GM23338 (cell line): ENCODE measurements around the gene PKDCC.

Source experiments
- CREB1 ChIP-seq: fragments of 250-450 bp; sonication (Bioruptor Pico); IDR thresholded peaks from 2 replicates; pipeline ENCODE4 v1.5.0; 2020; ENCODE audit warnings: low read depth, mild to moderate bottlenecking, moderate library complexity
- CTCF ChIP-seq, 2 experiments: fragments of 200-600 bp in 1 of 2; sonication (generic) in 1 of 2; conservative IDR thresholded peaks; 2 replicates each; pipeline versions ENCODE4 v1.5.1 to v1.6.1; 2016 to 2017; ENCODE audit warnings: antibody characterized with exemption in 2 of 2, low read depth in 2 of 2, mild to moderate bottlenecking in 2 of 2, moderate library complexity in 1 of 2
- ETS1 ChIP-seq: IDR thresholded peaks from 2 replicates; pipeline ENCODE4 v1.6.1; 2016; ENCODE audit warnings: antibody characterized with exemption
- EZH2 ChIP-seq: fragments of 200-600 bp; sonication (generic); IDR thresholded peaks from one replicate; pipeline ENCODE4 v1.8.0; 2017; ENCODE audit warnings: antibody characterized with exemption, mild to moderate bottlenecking, low read depth; ENCODE audit not compliant: unreplicated experiment
- EZH2phosphoT487 ChIP-seq: fragments of 200-600 bp; sonication (generic); IDR thresholded peaks from one replicate; pipeline ENCODE4 v1.8.1; 2018; ENCODE audit warnings: antibody characterized with exemption; ENCODE audit not compliant: unreplicated experiment
- JUNB ChIP-seq: IDR thresholded peaks from one replicate; pipeline ENCODE4 v1.6.1; 2016; ENCODE audit warnings: antibody characterized with exemption; ENCODE audit not compliant: unreplicated experiment
- POLR2AphosphoS5 ChIP-seq: IDR thresholded peaks from 2 replicates; pipeline ENCODE4 v1.6.1; 2016; ENCODE audit warnings: antibody characterized with exemption, low read depth
- REST ChIP-seq: IDR thresholded peaks from one replicate; pipeline ENCODE4 v1.6.1; 2018; ENCODE audit warnings: antibody characterized with exemption; ENCODE audit not compliant: unreplicated experiment
- STAT1 ChIP-seq: IDR thresholded peaks from one replicate; pipeline ENCODE4 v1.6.1; 2016; ENCODE audit warnings: antibody characterized with exemption; ENCODE audit not compliant: unreplicated experiment
- ZNF114 ChIP-seq: fragments of 250-450 bp; sonication (Bioruptor Pico); IDR thresholded peaks from 2 replicates; pipeline ENCODE4 v1.5.0; 2020; ENCODE audit warnings: mild to moderate bottlenecking, moderate library complexity

- TF ChIP-seq CTCF (conservative IDR thresholded peaks at IDR 0.05; ENCODE audit: low read depth in 2 of 2) = no peak
- no peak for TF ChIP-seq JUNB
- TF ChIP-seq ETS1 = no peak
- no peak for TF ChIP-seq POLR2AphosphoS5
- no peak for TF ChIP-seq CREB1 (CRISPR knock-in tag)
- no peak for TF ChIP-seq EZH2phosphoT487
- no peak for TF ChIP-seq ZNF114 (CRISPR knock-in tag)
- TF ChIP-seq EZH2 = no peak
- no peak for TF ChIP-seq REST
- TF ChIP-seq STAT1 = no peak
Observed at GRCh38 chr2:42036413-42036812, 11.4 kb upstream of the PKDCC start.
